IMR-90 (cell line): ENCODE data around the gene CDK11A. TPM values are rescaled to one million over a fixed set of nuclear protein-coding genes. Genes with fewer than 3 reads are reported as not detected.
A peak's percentile ranks its signal among the peaks of the same experiment; 100 is the strongest.
"Not testable (repeated sequence)": the region's sequence is repeated elsewhere in the genome, so short reads cannot be mapped to it uniquely, and the experiment has no call there.

Experiments
- ATAC-seq: fragments of 200-7000 bp; cut with Tn5 transposase; 2 replicates; pipeline ENCODE4 v1.9.1; 2020; ENCODE audit warnings: low read depth, mild to moderate bottlenecking, moderate library complexity
- BruUV-seq: library from RNA; stranded (reverse); fragments of 400-500 nt; replicated peaks from 2 replicates; lab custom pipeline; 2021; lab: Mats Ljungman, UMichigan
- CTCF ChIA-PET: fragments of 300-600 bp; formaldehyde crosslinking; extraction: SDS; loops from one replicate; lab custom pipeline; 2021; ENCODE audit warnings: antibody characterized with exemption; lab: Yijun Ruan, JAX
- POLR2A ChIA-PET: fragments of 300-600 bp; sonication (Branson Sonifier 250); formaldehyde crosslinking; loops from one replicate; lab custom pipeline; 2022; ENCODE audit warnings: antibody characterized with exemption; ENCODE audit not compliant: unreplicated experiment; lab: Charles Lee
- DNase-seq: peaks from one replicate; pipeline ENCODE4 v3.0.0; 2013
- H2AFZ ChIP-seq: replicated peaks from 2 replicates; pipeline ENCODE3; 2013; ENCODE audit warnings: low read length, mild to moderate bottlenecking; ENCODE audit not compliant: poor library complexity
- H2AK5ac ChIP-seq: 2 replicates; pipeline ENCODE4 v1.6.1; 2013; ENCODE audit warnings: low read depth, low read length, inconsistent platforms
- H2AK9ac ChIP-seq: replicated peaks from 2 replicates; pipeline ENCODE3; 2013; ENCODE audit warnings: mild to moderate bottlenecking, low read depth, low read length, moderate library complexity; ENCODE audit not compliant: poor library complexity
- H2BK120ac ChIP-seq: 2 replicates; pipeline ENCODE4 v1.6.1; 2013; ENCODE audit warnings: low read depth, low read length, inconsistent platforms
- H2BK15ac ChIP-seq: 3 replicates; pipeline ENCODE4 v1.6.1; 2013; ENCODE audit warnings: low read depth, low read length, inconsistent platforms
- H2BK20ac ChIP-seq: 2 replicates; pipeline ENCODE4 v1.6.1; 2013; ENCODE audit warnings: low read depth, mild to moderate bottlenecking, inconsistent platforms, low read length, moderate library complexity
- H2BK5ac ChIP-seq: 2 replicates; pipeline ENCODE4 v1.6.1; 2013; ENCODE audit warnings: mild to moderate bottlenecking, low read depth, low read length, inconsistent platforms; ENCODE audit not compliant: poor library complexity, severe bottlenecking
- H3K14ac ChIP-seq: replicated peaks from 2 replicates; pipeline ENCODE4 v1.6.1; 2013; ENCODE audit warnings: low read depth, low read length, inconsistent platforms
- H3K18ac ChIP-seq: 2 replicates; pipeline ENCODE4 v1.6.1; 2013; ENCODE audit warnings: low read depth, low read length, control low read depth
- H3K23ac ChIP-seq: 2 replicates; pipeline ENCODE4 v1.6.1; 2013; ENCODE audit warnings: low read depth, low read length, inconsistent platforms
- H3K27ac ChIP-seq: 2 replicates; pipeline ENCODE4 v1.5.1; 2013; ENCODE audit warnings: mild to moderate bottlenecking, control low read depth, low read length; ENCODE audit not compliant: insufficient read depth
- H3K27me3 ChIP-seq: 2 replicates; pipeline ENCODE4 v1.6.1; 2013; ENCODE audit warnings: low read length; ENCODE audit not compliant: control insufficient read depth, insufficient read depth
- H3K36me3 ChIP-seq: 2 replicates; pipeline ENCODE4 v1.6.1; 2013; ENCODE audit warnings: low read length, mixed read lengths; ENCODE audit not compliant: control insufficient read depth, insufficient read depth
- H3K4ac ChIP-seq: 2 replicates; pipeline ENCODE4 v1.6.1; 2013; ENCODE audit warnings: low read depth, low read length, inconsistent platforms
- H3K4me1 ChIP-seq: 2 replicates; pipeline ENCODE4 v1.6.1; 2013; ENCODE audit warnings: low read length, mixed read lengths; ENCODE audit not compliant: control insufficient read depth, insufficient read depth
- H3K4me2 ChIP-seq: 2 replicates; pipeline ENCODE4 v1.6.1; 2013; ENCODE audit warnings: low read depth, mild to moderate bottlenecking, control low read depth, low read length, moderate library complexity
- H3K4me3 ChIP-seq: 2 replicates; pipeline ENCODE4 v1.5.1; 2013; ENCODE audit warnings: low read depth, mild to moderate bottlenecking, control low read depth, low read length, moderate library complexity; ENCODE audit not compliant: insufficient read depth
- H3K56ac ChIP-seq: 2 replicates; pipeline ENCODE4 v1.6.1; 2013; ENCODE audit warnings: low read length, inconsistent platforms; ENCODE audit not compliant: insufficient read depth; ENCODE audit errors: extremely low read depth
- H3K79me1 ChIP-seq, 2 experiments: 2 replicates each; pipeline ENCODE4 v1.6.1; 2013; ENCODE audit warnings: low read length in 2 of 2, inconsistent platforms in 1 of 2, low read depth in 1 of 2
- H3K9ac ChIP-seq: 2 replicates; pipeline ENCODE4 v1.6.1; 2013; ENCODE audit warnings: low read depth, low read length, control low read depth
- H3K9me1 ChIP-seq: 2 replicates; pipeline ENCODE4 v1.6.1; 2013; ENCODE audit warnings: low read length, inconsistent platforms; ENCODE audit not compliant: insufficient read depth
- H3K9me3 ChIP-seq: 2 replicates; pipeline ENCODE4 v1.6.1; 2013; ENCODE audit warnings: low read length; ENCODE audit not compliant: control insufficient read depth, insufficient read depth
- H4K20me1 ChIP-seq: 2 replicates; pipeline ENCODE4 v1.6.1; 2013; ENCODE audit warnings: low read length, inconsistent platforms; ENCODE audit not compliant: insufficient read depth
- H4K5ac ChIP-seq: 2 replicates; pipeline ENCODE4 v1.6.1; 2013; ENCODE audit warnings: mild to moderate bottlenecking, low read depth, low read length, control low read depth
- H4K8ac ChIP-seq, 2 experiments: 2 replicates each; pipeline ENCODE4 v1.6.1; 2013; ENCODE audit warnings: low read depth in 2 of 2, low read length in 2 of 2, control low read depth in 1 of 2, inconsistent platforms in 1 of 2
- H4K91ac ChIP-seq: 2 replicates; pipeline ENCODE4 v1.6.1; 2013; ENCODE audit warnings: low read depth, low read length, inconsistent platforms; ENCODE audit not compliant: insufficient read depth
- CEBPB ChIP-seq: IDR thresholded peaks from 2 replicates; pipeline ENCODE4 v1.6.1; 2012; ENCODE audit warnings: low read depth, low read length, improper control_type of control experiment
- WGBS, 2 experiments: methylation state at CpG; one replicate each; pipeline versions ENCODE4 v1.1.5 to v1.1.7; 2013; ENCODE audit warnings: missing lambda C conversion rate in 2 of 2; ENCODE audit not compliant: insufficient read length in 1 of 2; ENCODE audit errors: extremely low coverage in 2 of 2; 5-methylcytosine and 5-hydroxymethylcytosine counted together
- dilution Hi-C: fragments of 300-500 bp; cut with HindIII; formaldehyde crosslinking; loops from one replicate; pipeline ENCODE4 v1.14.3; 2018; ENCODE audit warnings: low sequenced_read_pairs; ENCODE audit not compliant: unreplicated experiment
- in situ Hi-C: fragments of 300-500 bp; cut with MboI; formaldehyde crosslinking; loops from 3 replicates; pipeline ENCODE4 v1.14.3; 2019; ENCODE audit warnings: low sequenced_read_pairs, inconsistent platforms, mixed read lengths
- intact Hi-C: fragments of 100-400 bp; cut with micrococcal nuclease; formaldehyde crosslinking; loops from 2 replicates; pipeline ENCODE4 v1.10.0; 2022
- polyA plus RNA-seq, 3 experiments: library from polyadenylated mRNA; depleted of rRNA; stranded (reverse); fragments of >200 nt; gene quantifications; 2 replicates each; pipeline ENCODE4 v1.2.3, GENCODE V29; 2012; ENCODE audit warnings: low replicate concordance in 1 of 3
- total RNA-seq: library from RNA; depleted of rRNA; stranded (reverse); fragments of >200 nt; gene quantifications from 2 replicates; pipeline ENCODE4 v1.2.3, GENCODE V29; 2012

CDK11A gene
- total and polyA plus RNA-seq, 2 of the 4 experiments (the other 2 are of a cell fraction), result 1.8 to 20.0 TPM

DNA sequence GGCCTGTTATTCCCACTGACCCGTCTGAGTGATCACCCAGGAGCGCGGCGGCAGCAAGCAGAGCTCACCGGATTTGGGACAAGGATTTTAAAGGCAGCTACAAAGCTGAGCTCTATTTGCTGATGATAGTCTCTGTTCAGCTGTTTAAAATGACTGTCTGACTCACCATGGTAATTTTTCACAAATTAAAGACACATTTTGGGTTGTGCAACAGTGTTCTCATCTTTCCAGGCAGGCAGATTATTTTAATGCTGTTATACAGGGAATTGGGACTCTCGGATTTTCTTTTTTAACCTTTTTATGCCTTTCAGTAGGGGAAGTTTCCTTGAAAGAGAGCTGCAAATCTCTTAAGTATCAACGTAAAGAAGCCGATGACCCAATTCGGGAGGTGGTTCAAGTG lies 61.8 kb downstream of the CDK11A start:
- H2AK5ac ChIP-seq, H2BK120ac ChIP-seq, H3K23ac ChIP-seq, H3K4me3 ChIP-seq, in situ Hi-C loops, BruUV-seq, H3K9ac ChIP-seq, H2AFZ ChIP-seq, CTCF ChIA-PET, H3K9me3 ChIP-seq, H2AK9ac ChIP-seq, H3K9me1 ChIP-seq, H3K56ac ChIP-seq, H2BK15ac ChIP-seq, POLR2A ChIA-PET, H2BK20ac ChIP-seq, H4K20me1 ChIP-seq, H3K27me3 ChIP-seq, H3K79me1 ChIP-seq, H3K14ac ChIP-seq, dilution Hi-C loops, intact Hi-C loops, H3K4me1 ChIP-seq: not testable (repeated sequence)
- DNase-seq (peak; percentile 44), ATAC-seq (peak; percentile 13)
- Histone ChIP-seq H3K18ac (peak overlapping the region; percentile 82; the same call in 1 of the 2 replicates), H3K4ac (peak overlapping the region; percentile 41), H3K4me2 (peak overlapping the region; percentile 82), H2BK5ac (peak overlapping the region; percentile 69), H4K8ac (peak overlapping the region in 1 of 2 experiments; percentile 40; a peak in 2 of 4 replicates), H3K36me3 (peaks cover 21% of the 10 kb centered on the region), H4K91ac (peak overlapping the region; percentile 44; the same call in 1 of the 2 replicates), H4K5ac (peak overlapping the region; percentile 96), H3K27ac (peak overlapping the region; percentile 42; the same call in 1 of the 2 replicates)
- TF ChIP-seq CEBPB, result peak; percentile 57
- 100% methylated on average over 2 of the region's 9 CpGs; no CpG with 5 or more reads in 1 of the 2 experiments for WGBS, 2 experiments
